Mesothelial cell of epicardium (in vitro differentiated cells): ENCODE measurements around the gene AGMO. TPM values are rescaled to one million over a fixed set of nuclear protein-coding genes. Genes with fewer than 3 reads are reported as not detected.

Source experiments
- DNase-seq, 2 experiments: peaks; one replicate each; pipeline ENCODE4 v3.0.0; 2021; ENCODE audit warnings: low spot score in 2 of 2; ENCODE audit not compliant: unreplicated experiment in 2 of 2
- H3K27ac Mint-ChIP-seq: 2 replicates; pipeline ENCODE4 v1.8.0; 2021; ENCODE audit warnings: mixed read lengths
- H3K27me3 Mint-ChIP-seq: 2 replicates; pipeline ENCODE4 v1.8.0; 2021; ENCODE audit warnings: low read depth, mixed read lengths
- H3K36me3 Mint-ChIP-seq: 2 replicates; pipeline ENCODE4 v1.8.0; 2021; ENCODE audit warnings: mixed read lengths
- H3K4me1 Mint-ChIP-seq: 2 replicates; pipeline ENCODE4 v1.8.0; 2021; ENCODE audit warnings: mixed read lengths
- H3K4me3 Mint-ChIP-seq: 2 replicates; pipeline ENCODE4 v1.8.0; 2021; ENCODE audit warnings: mild to moderate bottlenecking, moderate library complexity, mixed read lengths
- H3K9me3 Mint-ChIP-seq: 2 replicates; pipeline ENCODE4 v1.8.0; 2021; ENCODE audit warnings: mixed read lengths
- total RNA-seq: library from RNA; stranded (reverse); gene quantifications from 3 replicates; pipeline ENCODE4 v1.2.1, GENCODE V29; 2021
- TF ChIP-seq, protein P1 (sequence below): fragments of 200-600 bp; sonication (generic); IDR thresholded peaks from one replicate; pipeline ENCODE4 v1.5.0; 2021; ENCODE audit warnings: antibody characterized with exemption; ENCODE audit not compliant: unreplicated experiment

AGMO gene
- total RNA-seq, 1 donor from 2014 or later, result 1.0 TPM

DNA sequence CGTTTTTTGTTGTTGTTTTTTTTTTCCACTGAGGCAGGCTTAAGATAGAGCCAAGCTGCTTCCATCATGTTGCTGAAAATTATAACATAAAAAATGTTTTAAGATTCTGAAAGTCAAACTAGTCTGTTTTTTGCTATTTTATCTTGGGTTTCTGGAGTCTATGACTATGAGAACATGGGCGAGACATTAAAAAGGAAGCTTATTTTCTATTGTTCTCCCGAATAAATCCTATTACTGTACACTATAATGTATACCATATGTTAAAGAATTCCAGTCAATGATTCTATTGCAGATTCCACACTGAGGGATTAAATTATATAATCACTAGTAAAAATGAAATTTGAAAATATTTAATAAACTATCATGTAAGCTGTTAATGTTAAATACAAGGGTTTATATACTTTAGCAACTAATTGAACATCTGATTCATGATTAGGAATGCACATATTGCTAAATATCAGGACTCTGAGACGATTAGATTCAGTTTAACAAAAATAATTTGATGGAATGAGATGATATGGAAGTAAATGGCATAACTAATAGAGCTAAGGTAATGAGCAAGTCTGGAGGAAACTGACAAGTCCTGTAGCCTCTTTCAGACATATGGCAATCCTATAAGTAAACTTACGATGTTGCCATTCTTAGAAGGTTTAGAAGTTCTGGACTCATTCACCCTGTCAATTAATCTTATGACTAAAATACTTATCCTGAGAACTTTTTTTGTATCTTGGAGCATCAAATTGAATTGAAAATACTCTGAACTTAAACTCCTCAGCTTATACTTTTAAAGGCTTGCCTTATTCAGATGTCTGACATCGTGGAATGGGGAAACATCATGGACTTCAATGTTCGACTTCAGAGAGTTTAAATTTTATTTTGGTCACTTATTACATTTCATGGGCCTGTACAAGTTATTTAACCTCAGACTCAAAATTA lies 364.5 kb downstream of the AGMO start:
- TF ChIP-seq, protein P1, sequence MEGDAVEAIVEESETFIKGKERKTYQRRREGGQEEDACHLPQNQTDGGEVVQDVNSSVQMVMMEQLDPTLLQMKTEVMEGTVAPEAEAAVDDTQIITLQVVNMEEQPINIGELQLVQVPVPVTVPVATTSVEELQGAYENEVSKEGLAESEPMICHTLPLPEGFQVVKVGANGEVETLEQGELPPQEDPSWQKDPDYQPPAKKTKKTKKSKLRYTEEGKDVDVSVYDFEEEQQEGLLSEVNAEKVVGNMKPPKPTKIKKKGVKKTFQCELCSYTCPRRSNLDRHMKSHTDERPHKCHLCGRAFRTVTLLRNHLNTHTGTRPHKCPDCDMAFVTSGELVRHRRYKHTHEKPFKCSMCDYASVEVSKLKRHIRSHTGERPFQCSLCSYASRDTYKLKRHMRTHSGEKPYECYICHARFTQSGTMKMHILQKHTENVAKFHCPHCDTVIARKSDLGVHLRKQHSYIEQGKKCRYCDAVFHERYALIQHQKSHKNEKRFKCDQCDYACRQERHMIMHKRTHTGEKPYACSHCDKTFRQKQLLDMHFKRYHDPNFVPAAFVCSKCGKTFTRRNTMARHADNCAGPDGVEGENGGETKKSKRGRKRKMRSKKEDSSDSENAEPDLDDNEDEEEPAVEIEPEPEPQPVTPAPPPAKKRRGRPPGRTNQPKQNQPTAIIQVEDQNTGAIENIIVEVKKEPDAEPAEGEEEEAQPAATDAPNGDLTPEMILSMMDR, result no peak
- no peak overlapping the region for H3K4me3 Mint-ChIP-seq
- DNase-seq, result no peak
- no peaks in the 10 kb centered on the region for H3K27me3 Mint-ChIP-seq
- no peaks in the 10 kb centered on the region for H3K36me3 Mint-ChIP-seq
- no peaks in the 10 kb centered on the region for H3K9me3 Mint-ChIP-seq
- H3K4me1 Mint-ChIP-seq, result peaks cover 9% of the 10 kb centered on the region
- H3K27ac Mint-ChIP-seq, result no peak overlapping the region

DNA sequence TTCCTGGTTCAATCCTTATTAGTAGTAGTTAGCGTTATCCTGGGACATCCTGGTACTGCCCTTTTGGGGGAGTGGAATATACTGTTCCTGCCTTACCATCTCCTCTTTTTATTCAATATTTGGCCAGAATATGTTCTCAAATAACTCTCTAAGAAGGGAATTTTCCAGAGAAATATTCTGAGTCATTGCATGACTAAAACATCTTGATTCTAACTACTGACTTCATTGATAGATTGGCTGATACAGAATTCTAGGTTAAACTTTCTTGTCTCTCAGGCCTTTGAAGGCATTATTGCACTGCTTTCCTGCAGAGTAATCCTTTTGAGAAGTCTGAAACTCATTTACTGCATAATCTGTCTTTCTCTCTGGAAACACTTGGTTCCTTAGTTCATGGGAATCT lies 383.8 kb downstream of the AGMO start:
- TF ChIP-seq, protein P1, result no peak
- no peaks in the 10 kb centered on the region for H3K36me3 Mint-ChIP-seq
- no peaks in the 10 kb centered on the region for H3K27me3 Mint-ChIP-seq
- no peaks in the 10 kb centered on the region for H3K9me3 Mint-ChIP-seq
- H3K27ac Mint-ChIP-seq, result no peak overlapping the region
- no peak for DNase-seq
- H3K4me1 Mint-ChIP-seq, result no peaks in the 10 kb centered on the region
- H3K4me3 Mint-ChIP-seq, result no peak overlapping the region

DNA sequence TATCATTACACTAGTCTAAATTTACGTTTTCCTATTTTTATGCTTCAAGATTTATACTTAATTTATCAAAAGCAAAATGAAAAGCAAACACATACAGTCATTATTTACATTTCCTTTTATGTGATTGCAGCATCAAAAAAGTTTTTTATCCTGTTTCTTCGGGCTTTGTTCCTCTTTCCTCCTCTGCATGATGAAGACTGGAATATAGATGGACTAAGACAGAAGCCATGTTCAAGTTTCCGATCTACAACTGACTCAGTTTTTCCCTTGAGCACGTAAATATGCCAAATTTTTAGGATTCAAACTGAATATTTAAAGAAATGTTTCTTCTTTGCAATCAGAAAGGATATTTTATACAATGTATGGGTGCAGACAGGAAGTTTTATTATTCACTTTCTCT lies 385.7 kb downstream of the AGMO start:
- Mint-ChIP-seq H3K4me3 (no peak overlapping the region), H3K4me1 (no peaks in the 10 kb centered on the region), H3K9me3 (no peaks in the 10 kb centered on the region), H3K36me3 (no peaks in the 10 kb centered on the region), H3K27me3 (no peaks in the 10 kb centered on the region), H3K27ac (no peak overlapping the region)
- TF ChIP-seq, protein P1, result no peak
- no peak for DNase-seq

DNA sequence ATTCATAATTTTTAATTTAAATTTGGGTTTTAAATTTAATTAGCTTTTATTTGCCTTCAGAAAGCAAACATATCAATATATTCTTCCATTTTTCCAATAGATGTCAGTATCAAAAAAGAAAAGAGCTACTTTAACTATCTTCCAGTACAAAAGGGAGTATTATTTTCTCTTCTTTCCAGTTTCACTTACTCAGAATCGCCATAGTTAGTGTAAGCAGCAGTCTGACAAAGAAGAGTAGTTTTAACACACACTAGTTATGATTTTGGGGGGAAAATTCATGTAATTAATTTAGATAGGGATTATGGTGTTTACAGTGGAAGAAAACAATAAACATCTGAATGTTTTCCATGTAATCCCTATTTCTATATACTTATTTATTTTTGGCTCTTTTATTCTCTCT lies 386.7 kb downstream of the AGMO start:
- TF ChIP-seq, protein P1, result no peak
- no peak overlapping the region for H3K4me3 Mint-ChIP-seq
- H3K4me1 Mint-ChIP-seq, result no peaks in the 10 kb centered on the region
- H3K9me3 Mint-ChIP-seq, result no peaks in the 10 kb centered on the region
- DNase-seq, result no peak
- no peak overlapping the region for H3K27ac Mint-ChIP-seq
- H3K27me3 Mint-ChIP-seq, result no peaks in the 10 kb centered on the region
- H3K36me3 Mint-ChIP-seq, result no peaks in the 10 kb centered on the region

DNA sequence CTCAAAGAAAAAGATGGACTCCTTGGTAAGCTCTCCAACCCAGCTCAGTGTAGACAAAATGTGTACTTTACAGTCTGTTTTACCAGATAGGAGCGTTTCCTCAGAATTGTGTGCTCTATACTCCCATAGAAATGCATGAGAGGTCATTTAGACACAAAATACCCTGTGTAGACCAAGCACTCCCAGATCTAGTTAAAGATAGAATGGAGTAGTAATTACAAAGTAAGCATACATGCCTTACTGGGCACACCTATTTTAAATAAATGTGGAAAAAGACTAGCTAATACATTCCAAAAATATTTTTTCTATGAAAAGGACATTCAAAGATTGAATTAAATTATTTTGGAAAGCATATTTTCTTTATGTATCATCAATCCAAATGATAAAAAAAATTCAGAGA lies 387.3 kb downstream of the AGMO start:
- Mint-ChIP-seq H3K36me3 (no peaks in the 10 kb centered on the region), H3K4me3 (no peak overlapping the region), H3K4me1 (no peaks in the 10 kb centered on the region), H3K9me3 (no peaks in the 10 kb centered on the region), H3K27ac (no peak overlapping the region), H3K27me3 (no peaks in the 10 kb centered on the region)
- DNase-seq, result no peak
- TF ChIP-seq, protein P1, result no peak
